NCI-H2227 (cell line): Measurements from ENCODE around the gene ERC1.

Experiments used
- DNase-seq: peaks from one replicate; lab custom pipeline; 2025; ENCODE audit not compliant: unreplicated experiment; lab: John Stamatoyannopoulos, UW

The ERC1 gene

DNA sequence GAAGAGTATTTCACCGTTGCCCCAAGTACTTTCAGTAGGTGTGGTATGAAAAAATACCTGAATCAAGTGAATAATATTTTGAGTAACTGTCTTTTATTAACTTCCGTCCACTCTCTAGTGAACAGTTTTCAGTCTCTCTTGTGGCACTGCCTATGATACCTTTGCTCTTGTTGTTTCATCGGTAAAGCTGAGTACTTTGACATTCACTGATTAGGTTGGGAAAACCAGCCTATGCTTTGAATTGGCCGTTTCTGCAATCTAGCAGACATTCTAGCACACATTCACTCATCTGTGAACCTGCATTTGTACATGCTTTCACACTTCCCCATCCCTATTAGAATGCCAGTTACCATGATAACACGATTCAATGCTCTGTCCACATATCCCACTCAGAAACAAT, 386.1 kb downstream of the ERC1 start:
- no peak for DNase-seq

DNA sequence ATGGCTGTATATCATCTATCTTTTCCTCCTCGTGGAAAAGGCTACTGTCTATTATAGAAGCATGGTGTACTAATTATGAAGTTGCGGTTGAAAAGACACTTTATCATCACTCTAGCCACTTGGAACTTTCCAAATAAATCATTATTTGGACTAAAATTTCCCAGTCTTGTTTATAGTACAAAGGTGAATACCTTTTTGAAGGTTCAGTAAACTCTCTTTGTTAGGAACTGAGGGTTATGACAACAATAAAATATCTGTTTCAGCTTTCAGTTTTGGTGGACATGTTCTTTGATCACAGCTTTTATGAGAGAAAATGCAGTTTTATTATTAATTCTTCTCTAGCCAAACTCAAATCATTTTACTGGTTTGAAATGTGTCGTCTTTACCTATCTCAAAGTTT, 386.7 kb downstream of the ERC1 start:
- DNase-seq, result no peak

DNA sequence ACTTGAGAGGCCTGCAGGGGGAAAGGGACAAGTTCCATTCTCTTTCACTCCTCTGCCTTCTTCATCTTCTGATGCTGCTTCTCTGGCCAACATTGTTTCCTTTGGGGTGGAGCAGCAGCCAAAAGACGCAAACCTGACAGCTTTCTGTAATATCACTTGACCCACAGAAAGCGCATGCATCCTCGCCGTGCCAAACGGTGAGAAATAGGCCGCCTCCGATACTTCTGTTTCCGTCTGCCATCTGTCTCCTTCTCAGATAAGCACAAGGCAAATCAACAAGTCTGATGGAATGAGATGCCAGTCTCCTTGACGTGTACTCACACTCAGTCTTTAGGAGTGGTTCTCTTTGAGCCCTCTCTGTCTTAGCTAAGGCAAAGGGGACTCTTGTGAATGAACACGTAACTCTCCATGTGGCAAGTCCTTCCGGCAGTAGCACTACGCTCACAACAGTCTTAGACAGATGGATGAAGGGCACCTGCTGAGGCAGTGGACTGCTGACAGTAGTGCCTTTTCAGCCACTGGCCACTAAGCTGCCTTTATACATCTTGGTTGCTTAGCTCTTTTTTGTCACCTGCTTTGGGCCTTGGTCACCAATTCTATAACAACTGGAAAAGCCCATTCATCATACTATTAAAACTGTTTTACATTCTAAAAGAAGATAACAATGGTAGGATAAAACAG, 389.3 kb downstream of the ERC1 start:
- no peak for DNase-seq

DNA sequence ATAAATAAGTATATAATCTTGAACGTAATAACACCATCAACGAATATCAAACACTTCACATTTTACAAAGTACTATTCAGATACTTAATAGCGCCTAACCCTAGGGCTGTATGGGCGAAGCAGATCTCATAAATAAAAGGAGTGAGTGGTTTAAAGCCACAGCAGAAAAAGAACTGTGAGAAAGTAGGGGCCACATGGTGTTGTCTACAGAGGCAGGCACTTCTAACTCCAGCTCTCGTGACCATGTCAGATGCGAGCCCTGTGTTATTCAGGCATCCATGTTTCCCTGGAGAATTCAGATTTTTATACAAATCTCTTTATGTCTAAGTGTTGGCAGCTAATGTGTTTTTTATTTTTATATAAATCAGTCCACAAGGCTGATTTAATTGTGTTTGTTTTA, 391.1 kb downstream of the ERC1 start:
- DNase-seq, result no peak

DNA sequence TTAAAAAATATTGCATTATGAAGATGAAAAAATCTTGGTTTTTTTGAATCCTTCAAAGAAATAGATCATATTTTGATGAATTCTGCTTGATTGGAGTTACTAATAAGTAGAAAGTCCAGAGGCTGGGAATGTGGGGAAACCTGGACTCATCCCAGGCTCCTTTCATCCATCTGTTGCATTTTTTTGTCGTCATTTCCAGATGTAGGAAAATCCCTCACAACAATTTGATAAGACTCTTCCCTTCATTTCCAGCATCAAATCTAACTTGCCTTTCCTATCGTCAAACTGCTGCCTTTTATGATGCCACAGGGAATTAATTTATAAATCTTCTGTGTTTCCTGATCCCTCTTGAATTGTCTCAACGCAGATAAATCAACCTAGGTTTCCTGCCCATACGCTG, 391.8 kb downstream of the ERC1 start:
- no peak for DNase-seq

DNA sequence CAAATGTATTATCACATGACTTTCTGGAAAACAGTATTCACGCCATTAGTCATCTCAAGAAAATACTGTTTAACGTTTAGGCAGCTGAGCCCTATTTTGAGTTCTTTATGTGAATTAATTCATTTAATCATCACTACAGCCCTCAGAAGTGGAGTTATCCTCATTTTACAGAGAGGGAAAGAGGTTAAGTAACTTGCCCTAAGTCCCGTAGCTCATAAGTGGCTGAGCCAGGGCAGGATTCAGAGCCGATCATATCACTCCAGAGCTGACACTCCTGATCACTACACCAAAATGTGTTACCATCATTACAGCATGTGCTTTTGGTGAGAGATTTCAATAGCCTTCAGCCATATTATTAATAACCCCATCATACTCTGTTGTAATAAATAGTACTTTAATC, 392.7 kb downstream of the ERC1 start:
- no peak for DNase-seq

DNA sequence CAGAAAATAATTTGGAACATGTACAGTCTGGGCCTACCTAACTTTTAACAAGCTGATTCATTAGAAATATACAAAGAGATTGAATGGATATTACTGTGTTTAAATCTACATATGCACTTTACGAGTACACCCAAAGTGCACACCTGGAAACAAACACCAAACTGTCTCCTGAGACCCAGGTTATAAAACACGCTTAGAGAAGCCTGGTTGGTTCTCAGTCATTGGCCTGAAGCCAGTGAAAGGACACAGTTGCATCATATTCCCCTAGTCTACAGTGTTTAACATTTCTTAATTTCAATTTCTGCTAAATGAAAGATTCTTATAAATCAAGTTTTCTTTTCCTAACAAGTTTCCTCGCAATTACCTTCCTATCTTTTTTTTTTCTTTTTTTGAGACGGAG, 393.9 kb downstream of the ERC1 start:
- DNase-seq, result no peak

DNA sequence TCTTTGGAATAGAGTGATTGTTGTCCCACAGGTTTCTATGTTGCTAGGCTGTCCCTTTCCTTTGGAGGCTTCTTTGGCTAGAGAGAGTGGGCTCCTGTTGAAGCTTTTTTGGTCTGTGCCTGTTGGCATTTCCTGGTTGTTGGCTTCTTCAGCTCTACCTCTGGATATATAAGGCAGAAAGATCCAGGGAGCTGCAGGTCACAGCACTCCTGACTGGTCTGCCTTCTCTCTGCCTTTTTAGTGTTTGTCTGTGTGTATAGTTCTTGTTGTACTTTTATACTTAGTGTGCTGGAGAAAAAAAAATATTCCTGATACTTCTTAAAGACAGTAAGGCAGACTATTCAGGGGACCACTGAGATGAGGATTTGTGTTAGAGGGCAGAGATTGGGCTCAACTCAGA, 400.7 kb downstream of the ERC1 start:
- no peak for DNase-seq

DNA sequence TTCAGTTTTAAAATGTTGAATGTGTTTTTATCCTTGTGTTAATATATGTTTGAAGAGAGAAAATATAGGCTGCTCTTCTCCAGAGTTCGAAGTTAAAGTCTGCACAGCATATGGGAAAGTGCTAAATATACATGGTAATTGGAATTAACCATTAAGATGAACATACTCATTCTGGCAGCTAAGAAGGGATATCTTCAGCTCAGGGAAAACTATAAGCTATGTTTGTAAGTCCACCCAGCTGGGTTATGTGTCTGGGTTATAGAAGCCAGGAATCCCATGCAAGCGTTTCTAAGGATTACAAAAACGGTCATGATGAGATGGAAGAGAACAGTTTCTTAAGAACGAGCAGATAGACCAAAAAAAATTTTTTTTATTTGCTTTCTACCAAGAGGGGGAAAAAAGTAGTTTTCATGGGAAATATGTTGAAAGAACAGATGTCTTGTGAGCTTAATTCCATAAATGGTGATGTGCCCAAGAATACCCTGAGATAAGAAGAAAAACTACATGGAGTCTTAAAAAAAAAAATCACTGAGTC, 404.5 kb downstream of the ERC1 start:
- no peak for DNase-seq

DNA sequence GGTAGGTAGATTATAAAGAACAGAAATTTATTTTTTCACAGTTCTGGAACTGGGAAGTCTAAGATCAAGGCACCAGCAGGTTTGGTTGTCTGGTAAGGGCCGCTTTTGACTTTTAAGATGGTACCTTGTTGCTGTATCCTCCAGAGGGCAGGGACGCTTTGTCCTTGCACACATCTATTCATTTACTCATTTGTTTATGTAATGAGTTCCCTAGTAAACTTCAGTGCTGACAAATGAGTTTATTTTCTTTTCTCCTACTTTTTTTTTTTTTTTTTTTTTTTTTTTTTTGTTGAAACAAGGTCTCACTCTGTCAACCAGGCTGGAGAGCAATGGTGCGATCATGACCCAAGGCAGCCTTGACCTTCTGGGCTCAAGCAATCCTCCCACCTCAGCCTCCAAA, 407.6 kb downstream of the ERC1 start:
- DNase-seq, result no peak

DNA sequence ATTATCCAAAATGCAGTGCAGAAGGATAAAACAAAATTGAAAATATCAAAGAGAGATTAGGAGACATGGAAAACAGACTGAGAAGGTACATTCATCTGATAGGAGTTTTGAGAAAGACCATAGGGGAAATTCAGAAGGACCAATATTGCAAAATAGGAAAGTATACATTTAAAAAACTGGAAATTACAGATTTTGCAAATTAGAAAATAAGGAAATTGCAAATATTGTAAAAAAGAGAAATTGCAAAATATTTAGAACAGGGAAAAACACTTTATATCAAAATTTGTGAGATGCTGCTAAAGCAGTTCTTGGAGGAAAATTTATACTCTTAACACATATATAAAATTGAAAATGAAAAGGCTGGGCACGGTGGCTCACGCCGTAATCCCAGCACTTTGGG, 410.9 kb downstream of the ERC1 start:
- DNase-seq, result no peak

DNA sequence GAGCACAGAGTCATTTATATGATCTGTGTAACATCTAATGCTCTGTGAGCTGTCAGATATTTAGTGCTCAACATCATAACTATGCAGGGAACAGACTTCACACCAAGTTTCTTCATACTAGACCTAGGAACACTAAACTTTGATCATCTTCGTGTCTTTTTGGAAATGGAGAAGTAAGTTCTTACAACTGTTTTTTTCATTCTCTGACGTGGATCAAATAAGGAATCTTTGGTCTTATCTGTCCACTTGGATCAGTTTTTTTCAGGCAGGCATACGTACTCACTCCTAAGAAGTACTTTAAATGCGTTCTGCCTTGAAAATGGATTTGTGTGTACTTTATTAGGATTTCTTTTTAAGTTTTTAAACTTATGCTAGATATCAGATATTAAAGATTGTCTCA, 412.4 kb downstream of the ERC1 start:
- no peak for DNase-seq

DNA sequence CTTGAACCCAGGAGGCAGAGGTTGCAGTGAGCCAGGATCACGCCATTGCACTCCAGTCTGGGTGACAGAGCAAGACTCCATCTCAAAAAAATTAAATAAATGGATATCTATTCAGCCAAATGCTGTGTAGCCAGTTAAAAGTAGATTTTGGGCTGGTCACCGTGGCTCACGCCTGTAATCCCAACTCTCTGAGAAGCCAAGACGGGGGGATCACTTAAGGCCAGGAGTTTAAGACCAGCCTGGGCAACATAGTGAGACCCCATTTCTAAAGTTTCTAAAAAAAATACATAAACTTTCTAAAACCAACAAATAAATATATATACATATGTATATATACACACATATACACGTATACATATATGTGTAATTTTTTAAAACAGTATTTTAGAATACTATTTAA, 414.6 kb downstream of the ERC1 start:
- DNase-seq, result no peak

DNA sequence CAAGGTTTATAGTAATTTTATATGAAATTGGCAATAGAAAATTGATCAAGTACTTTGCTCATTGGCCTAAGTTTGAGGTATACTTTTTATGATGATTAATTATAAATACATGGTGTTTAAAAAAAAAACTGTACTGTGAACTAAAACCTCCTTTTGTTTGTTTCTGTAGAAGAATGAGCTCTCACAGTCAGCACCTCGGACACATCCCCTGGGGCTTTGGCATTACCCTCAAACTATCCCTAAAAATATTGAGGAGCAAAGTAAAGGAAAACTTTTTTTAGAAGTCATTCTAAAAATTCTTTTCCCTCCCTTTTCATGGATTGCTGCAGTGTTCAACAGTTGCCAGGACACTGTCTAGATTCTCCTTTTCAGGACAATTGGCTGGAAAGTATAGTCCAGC, 419.8 kb downstream of the ERC1 start:
- no peak for DNase-seq

DNA sequence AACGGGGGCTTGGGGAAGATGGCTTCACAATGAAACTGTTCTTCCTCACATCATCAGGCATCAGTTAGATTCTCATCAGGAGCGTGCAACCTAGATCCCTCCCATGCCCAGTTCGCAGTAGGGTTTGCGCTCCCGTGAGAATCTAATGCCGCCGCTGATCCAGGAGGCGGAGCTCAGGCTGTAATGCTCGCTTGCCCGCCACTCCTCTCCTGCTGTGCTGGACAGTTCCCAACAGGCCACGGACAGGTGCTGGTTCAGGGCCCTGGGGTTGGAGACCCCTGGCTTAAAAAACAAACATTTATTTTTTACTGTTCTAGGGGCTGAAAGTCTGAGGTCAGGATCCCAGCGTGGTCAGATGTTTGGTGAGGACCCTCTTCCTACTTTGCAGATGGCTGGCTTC, 422.9 kb downstream of the ERC1 start:
- no peak for DNase-seq

DNA sequence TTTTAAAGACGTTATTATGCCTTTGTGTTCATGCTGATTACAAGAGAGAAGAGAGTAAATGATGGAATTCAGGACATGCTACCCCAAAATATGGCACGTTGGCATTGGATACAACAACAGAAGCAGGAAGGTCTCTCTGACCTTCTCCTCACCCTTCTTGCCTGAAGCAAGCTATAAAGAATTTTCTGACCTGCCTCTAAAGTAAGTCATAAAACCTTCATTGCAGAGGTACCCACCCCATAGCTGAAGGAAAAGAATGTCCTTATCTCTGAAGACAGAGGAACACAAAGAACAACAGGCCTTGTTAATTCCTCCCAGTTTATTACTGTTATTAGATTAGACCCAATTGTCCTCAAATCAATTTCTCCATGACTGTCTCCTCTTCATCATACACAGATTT, 427.1 kb downstream of the ERC1 start:
- no peak for DNase-seq

DNA sequence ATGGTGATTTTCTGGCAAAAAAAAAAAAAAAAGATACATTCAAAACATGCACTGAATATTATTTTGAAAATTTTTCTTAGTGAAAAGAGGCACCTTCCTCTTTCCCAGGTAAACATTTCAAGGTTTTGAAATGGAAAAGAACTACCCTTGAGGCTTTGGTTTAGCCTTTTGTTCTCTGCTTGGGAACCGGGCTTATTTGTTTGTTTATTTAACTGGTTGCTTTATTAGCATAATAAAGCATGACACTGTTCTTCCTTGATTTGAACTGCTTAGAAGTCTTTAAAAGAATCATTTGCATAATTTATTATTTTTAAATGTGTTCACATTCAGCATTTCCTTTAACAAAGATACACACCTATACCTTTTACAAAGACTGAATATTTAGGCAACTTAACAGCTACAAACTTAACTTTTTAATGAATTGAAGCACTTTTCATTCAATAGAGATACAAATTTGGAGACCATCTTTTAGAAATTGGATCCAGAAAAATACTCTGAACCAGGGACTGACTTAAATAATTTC, 428.9 kb downstream of the ERC1 start:
- DNase-seq, result no peak

DNA sequence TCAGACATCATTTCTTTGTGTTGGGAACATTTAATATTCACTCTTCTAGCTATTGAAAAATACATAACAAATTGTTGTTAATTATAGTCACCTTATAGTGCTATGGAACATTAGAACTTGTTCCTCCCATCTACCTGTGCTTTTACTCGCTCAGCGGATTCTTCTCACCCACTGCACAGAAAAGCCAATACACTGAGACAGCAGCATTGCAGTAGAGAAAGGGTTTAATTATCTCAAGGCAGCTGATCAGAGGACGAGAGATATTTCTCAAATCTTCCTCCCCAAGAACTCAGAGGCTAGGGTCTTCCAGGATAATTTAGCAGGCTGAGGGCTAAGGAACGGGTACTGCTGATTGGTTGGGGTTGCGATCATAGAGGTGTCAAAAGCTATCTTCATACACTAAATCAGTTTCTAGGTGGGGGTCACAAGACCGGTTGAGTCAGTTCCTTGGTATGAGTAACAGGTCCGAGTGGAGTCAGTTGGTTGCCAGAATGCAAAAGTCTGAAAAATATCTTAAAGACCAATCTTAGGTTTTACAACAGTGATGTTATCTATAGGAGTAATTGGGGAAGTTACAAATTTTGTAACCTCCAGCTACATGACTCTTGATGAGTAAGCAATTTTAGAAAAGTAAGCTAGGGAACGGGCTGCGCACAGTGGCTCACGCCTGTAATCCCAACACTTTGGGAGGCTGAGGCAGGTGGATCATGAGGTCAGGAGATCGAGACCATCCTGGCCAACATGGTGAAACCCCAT, 430.2 kb downstream of the ERC1 start:
- DNase-seq, result no peak

DNA sequence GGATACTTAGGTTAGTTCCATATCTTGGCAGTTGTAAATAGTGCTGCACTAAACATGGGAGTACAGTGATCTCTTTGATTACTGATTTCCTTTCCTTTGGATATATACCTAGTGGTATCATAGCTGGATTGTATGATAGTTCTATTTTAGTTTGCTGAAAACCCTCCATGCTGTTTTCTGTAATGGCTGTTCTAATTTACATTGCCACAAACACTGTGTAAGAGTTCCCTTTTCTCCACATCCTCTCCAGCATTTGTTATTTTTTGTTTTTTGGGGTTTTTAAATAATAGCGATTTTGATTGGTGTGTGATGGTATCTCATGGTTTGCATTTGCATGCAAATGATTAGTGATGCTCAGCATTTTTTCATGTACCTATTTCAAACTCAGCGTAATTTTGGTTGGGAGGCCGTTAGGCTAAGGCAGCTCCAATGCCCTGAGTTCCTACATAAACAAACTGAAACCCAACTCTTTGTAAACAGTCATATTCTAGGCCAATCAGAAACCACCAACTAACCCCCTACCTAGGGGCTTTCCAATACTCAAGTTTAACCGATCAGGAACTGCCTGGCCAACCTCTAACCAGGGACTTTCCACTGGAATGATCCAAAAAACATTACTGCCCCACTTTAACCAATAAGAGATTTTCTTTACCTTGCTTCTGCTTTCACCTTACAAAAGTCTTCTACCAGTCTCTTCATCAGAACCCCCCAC, 431.7 kb downstream of the ERC1 start:
- no peak for DNase-seq

DNA sequence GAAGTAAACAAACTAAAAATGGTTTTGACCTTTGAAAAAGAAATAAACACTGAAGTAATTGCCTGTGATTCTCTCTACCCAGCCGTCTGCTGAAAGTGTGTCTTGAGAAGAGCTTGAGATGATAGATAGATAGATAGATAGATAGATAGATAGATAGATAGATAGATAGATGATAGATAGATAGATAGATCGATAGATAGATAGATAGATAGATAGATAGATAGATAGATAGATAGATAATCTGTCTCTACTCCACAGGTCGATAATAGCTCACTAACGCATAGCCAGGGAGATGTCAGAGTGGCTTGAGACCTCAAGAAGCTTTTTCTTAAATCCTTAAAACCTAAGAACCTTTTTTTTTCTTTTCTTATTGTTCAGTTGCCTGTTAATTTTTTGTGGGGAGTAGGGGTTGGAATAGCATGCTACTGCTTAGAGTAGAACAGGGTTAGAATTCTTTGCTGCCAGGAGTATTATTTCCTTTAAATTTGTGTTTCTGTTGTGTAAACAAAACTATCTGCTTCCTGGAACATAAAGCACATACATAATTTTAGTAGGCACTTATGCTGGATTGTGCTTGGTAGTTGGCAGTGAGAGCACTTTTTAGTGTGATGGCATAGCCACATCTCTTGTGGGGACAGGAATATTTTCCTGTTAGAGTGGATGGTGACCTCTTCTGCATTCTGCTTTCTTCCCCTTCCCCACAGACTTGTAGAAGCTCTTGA, 433.8 kb downstream of the ERC1 start:
- no peak for DNase-seq

DNA sequence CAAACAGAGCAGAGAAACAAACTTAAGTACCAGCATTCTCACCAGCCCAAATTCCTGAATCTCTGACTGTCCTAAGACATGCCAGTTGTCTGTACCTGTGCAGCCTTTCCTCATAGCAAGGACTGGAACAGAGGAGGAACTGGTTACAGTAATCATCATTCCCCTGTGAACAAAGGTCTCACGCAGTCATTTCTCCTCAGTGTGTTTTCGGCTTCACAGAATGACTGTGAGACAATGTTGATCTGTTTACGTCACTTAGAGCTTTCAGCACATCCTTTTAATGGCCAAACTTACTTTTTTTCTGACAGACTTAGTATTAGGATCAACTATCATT, 434.3 kb downstream of the ERC1 start:
- no peak for DNase-seq
